Measurements from ENCODE around the gene RPS23. TPM values are rescaled to one million over a fixed set of nuclear protein-coding genes. Genes with fewer than 3 reads are reported as not detected.

Gene RPS23
- total RNA-seq = 1,222 to 1,372 TPM (median 1,262 TPM) in 3 replicates
- long read RNA-seq, transcript RPS23-201 (4 exons, 3,437 nt) = major isoform, 224 of 274 reads
- long read RNA-seq, transcript RPS23-203 (3 exons, 576 nt) = minor isoform, 18 of 274 reads
- long read RNA-seq, partial matches to known transcripts = 9 of 274 reads
- long read RNA-seq, other reads (novel, unspliced or antisense) = 22 of 274 reads

DNA sequence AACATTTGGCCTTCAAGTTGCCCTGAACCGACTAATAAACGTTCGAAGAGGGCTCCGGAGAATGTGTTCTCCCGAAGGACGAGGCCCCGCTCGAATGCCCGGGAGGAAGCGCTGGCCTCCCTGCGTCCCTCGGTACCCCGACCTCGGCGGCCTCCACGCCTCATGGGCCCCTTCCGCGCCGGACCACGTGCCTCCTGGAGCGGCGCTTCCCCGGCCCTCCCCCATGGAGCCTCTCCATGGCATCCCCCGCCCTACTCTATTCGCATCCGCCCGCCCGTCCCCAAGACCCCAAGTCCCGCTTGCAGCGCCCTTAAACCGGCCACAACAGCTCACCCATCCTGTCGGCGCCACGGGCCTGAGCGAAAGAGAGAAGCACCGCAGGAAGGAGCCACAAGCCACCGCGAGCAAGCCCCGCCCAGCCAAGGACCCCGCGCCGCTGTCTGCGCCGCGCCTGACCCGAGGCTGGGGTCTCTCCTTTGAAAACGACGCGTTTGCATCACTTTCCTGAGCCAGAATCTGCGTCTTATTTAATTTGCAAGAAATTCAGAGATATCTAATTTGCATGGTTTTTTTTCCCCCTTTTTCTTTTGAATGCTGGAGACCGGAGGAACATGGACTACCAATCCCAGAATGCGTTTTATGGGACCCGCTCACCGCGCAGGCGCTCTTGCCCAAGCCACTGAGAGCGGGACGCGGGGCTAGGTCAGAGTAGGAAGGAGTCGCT lies at the start of gene RPS23:
RPS23 (minus strand) TSS at position 368 of the 724 bp plus-strand sequence; CDS start at position 337, 31 bp downstream.
- Mint-ChIP-seq H3K36me3 (ENCODE audit: low read depth) (peaks cover 23% of the 10 kb centered on the region), H3K9me3 (ENCODE audit: low read depth) (no peaks in the 10 kb centered on the region), H3K27ac (ENCODE audit: unreplicated experiment) (peak within 1 kb of the TSS; percentile 98), H3K4me1 (ENCODE audit: low read depth) (peaks cover 45% of the 10 kb centered on the region), H3K27me3 (ENCODE audit: low read depth) (no peaks in the 10 kb centered on the region), H3K4me3 (ENCODE audit: unreplicated experiment) (peak within 1 kb of the TSS; percentile 89)
- TF ChIP-seq, protein P1, sequence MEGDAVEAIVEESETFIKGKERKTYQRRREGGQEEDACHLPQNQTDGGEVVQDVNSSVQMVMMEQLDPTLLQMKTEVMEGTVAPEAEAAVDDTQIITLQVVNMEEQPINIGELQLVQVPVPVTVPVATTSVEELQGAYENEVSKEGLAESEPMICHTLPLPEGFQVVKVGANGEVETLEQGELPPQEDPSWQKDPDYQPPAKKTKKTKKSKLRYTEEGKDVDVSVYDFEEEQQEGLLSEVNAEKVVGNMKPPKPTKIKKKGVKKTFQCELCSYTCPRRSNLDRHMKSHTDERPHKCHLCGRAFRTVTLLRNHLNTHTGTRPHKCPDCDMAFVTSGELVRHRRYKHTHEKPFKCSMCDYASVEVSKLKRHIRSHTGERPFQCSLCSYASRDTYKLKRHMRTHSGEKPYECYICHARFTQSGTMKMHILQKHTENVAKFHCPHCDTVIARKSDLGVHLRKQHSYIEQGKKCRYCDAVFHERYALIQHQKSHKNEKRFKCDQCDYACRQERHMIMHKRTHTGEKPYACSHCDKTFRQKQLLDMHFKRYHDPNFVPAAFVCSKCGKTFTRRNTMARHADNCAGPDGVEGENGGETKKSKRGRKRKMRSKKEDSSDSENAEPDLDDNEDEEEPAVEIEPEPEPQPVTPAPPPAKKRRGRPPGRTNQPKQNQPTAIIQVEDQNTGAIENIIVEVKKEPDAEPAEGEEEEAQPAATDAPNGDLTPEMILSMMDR (IDR thresholded peaks at IDR 0.05) = no peak
- DNase-seq (ENCODE audit: low spot score) = no peak

DNA sequence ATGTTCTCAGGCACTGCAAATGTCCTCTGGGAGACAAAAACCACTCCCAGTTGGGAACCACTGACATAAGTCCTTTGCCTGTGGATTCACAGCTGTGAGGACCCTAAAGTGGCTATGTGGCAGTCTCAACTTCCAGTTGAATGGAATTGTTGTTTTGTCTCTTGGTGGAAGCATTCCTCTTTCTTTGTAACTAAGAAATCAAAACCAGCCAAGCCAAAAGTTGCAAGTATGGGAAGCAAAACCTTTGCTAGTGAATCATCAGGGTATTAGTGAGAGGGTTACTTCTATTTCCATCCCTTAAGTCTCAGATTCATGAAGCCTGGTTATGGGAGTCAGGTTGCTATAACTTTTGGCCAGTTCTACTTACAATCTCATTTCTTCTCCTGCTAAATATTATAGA lies 49.8 kb upstream of the RPS23 start:
- TF ChIP-seq, protein P1 (IDR thresholded peaks at IDR 0.05) = no peak
- no peaks in the 10 kb centered on the region for H3K27me3 Mint-ChIP-seq (ENCODE audit: low read depth)
- H3K4me1 Mint-ChIP-seq (ENCODE audit: low read depth) = peaks cover 45% of the 10 kb centered on the region
- H3K9me3 Mint-ChIP-seq (ENCODE audit: low read depth) = peaks cover 21% of the 10 kb centered on the region
- H3K27ac Mint-ChIP-seq (ENCODE audit: unreplicated experiment) = peak overlapping the region; percentile 65
- no peak overlapping the region for H3K4me3 Mint-ChIP-seq (ENCODE audit: unreplicated experiment)
- H3K36me3 Mint-ChIP-seq (ENCODE audit: low read depth) = peaks cover 9% of the 10 kb centered on the region
- no peak for DNase-seq (ENCODE audit: low spot score)

DNA sequence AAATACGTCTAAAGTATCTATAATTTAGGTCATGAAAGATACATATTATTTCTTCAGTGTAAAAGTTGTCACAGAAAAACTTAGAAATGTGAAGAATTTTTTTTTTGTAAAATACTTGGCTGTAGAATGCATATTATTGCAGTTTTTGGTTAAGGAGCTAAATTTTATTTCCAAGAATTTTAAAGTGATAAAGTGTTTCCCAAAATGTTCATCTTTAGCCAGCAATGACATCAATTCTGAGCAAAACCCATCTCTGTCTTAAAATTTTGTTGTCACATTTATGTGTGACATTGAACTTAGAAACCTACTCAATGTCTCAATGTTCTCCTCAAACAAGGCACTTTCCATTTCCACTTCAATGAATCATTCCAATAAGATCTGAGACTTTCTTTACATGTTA lies 47.8 kb upstream of the RPS23 start:
- peaks cover 30% of the 10 kb centered on the region for H3K4me1 Mint-ChIP-seq (ENCODE audit: low read depth)
- no peak for DNase-seq (ENCODE audit: low spot score)
- TF ChIP-seq, protein P1 (IDR thresholded peaks at IDR 0.05) = no peak
- H3K27me3 Mint-ChIP-seq (ENCODE audit: low read depth) = no peaks in the 10 kb centered on the region
- peak overlapping the region; percentile 25 for H3K27ac Mint-ChIP-seq (ENCODE audit: unreplicated experiment)
- no peak overlapping the region for H3K4me3 Mint-ChIP-seq (ENCODE audit: unreplicated experiment)
- peaks cover 9% of the 10 kb centered on the region for H3K36me3 Mint-ChIP-seq (ENCODE audit: low read depth)
- H3K9me3 Mint-ChIP-seq (ENCODE audit: low read depth) = peaks cover 21% of the 10 kb centered on the region

DNA sequence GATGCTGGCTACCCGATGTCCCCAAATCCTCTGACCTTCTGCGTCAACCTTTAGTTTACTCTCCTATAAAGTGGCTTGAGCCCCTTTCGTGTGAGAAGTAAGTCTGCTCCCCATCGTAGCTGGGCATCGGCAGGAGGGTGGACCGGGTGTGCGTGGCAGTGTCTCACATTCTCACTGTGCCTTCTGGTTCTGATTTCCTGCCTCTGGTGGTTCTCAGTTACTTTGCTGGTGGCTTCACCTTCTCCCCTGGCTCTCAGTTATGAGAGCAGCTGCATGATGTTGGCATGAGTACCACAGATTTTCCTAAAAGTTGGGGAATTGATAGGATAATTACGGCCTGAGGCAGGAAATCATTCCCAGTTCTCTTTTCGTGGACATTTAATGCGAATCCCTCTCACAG lies 47.0 kb upstream of the RPS23 start:
- H3K4me3 Mint-ChIP-seq (ENCODE audit: unreplicated experiment) = no peak overlapping the region
- H3K27me3 Mint-ChIP-seq (ENCODE audit: low read depth) = no peaks in the 10 kb centered on the region
- peaks cover 18% of the 10 kb centered on the region for H3K9me3 Mint-ChIP-seq (ENCODE audit: low read depth)
- H3K4me1 Mint-ChIP-seq (ENCODE audit: low read depth) = peaks cover 21% of the 10 kb centered on the region
- H3K27ac Mint-ChIP-seq (ENCODE audit: unreplicated experiment) = no peak overlapping the region
- peaks cover 9% of the 10 kb centered on the region for H3K36me3 Mint-ChIP-seq (ENCODE audit: low read depth)
- TF ChIP-seq, protein P1 (IDR thresholded peaks at IDR 0.05) = no peak
- no peak for DNase-seq (ENCODE audit: low spot score)

DNA sequence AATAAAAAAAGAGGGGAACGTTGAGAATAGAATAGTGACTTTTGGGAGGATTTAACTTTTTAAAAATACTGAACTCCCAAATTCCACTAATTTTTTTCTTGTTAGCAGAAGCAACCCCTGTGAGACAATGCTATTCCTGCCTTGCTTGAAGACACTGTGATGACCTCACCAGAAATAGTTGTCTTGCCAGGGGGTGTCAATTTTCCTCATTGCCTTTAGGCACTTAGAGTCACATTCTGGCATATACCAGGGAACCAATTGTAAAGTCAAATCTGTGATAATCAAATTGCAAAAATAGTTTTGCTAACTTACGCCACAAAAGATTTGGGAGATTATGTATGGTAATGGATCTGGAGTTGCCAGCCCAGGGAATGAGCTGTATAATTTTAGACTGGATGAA lies 42.8 kb upstream of the RPS23 start:
- Mint-ChIP-seq H3K9me3 (ENCODE audit: low read depth) (peaks cover 7% of the 10 kb centered on the region), H3K4me1 (ENCODE audit: low read depth) (peaks cover 3% of the 10 kb centered on the region), H3K27me3 (ENCODE audit: low read depth) (no peaks in the 10 kb centered on the region)

More for the DNA sequence above, 42.8 kb upstream of the RPS23 start:
- Mint-ChIP-seq H3K4me3 (ENCODE audit: unreplicated experiment) (no peak overlapping the region), H3K27ac (ENCODE audit: unreplicated experiment) (no peak overlapping the region), H3K36me3 (ENCODE audit: low read depth) (peaks cover 3% of the 10 kb centered on the region)
- DNase-seq (ENCODE audit: low spot score) = no peak
- TF ChIP-seq, protein P1 (IDR thresholded peaks at IDR 0.05) = no peak
